Mesendoderm (in vitro differentiated cells): ENCODE measurements around the gene RSL24D1.

ENCODE experiments used
- DNase-seq: peaks from one replicate; pipeline ENCODE4 v3.0.0; 2013
- H2AK5ac ChIP-seq: 2 replicates; pipeline ENCODE4 v1.6.1; 2013; ENCODE audit warnings: low read length, inconsistent platforms
- H2BK120ac ChIP-seq: 2 replicates; pipeline ENCODE4 v1.6.1; 2013; ENCODE audit warnings: low read depth, mild to moderate bottlenecking, low read length, moderate library complexity, mixed read lengths
- H2BK15ac ChIP-seq: replicated peaks from 2 replicates; pipeline ENCODE4 v1.6.1; 2013; ENCODE audit warnings: low read depth, mild to moderate bottlenecking, moderate library complexity
- H2BK5ac ChIP-seq: 2 replicates; pipeline ENCODE4 v1.6.1; 2013; ENCODE audit warnings: low read length, inconsistent platforms
- H3K18ac ChIP-seq: 2 replicates; pipeline ENCODE4 v1.6.1; 2013; ENCODE audit warnings: mild to moderate bottlenecking, low read length, mixed read lengths
- H3K23ac ChIP-seq: one replicate; pipeline ENCODE4 v1.6.1; 2013; ENCODE audit warnings: low read length
- H3K27ac ChIP-seq: 2 replicates; pipeline ENCODE4 v1.5.1; 2013; ENCODE audit warnings: low read depth, mild to moderate bottlenecking, inconsistent platforms, low read length, moderate library complexity
- H3K27me3 ChIP-seq: 2 replicates; pipeline ENCODE4 v1.6.1; 2013; ENCODE audit warnings: low read length, control low read depth, mild to moderate bottlenecking, inconsistent platforms; ENCODE audit not compliant: insufficient read depth, poor library complexity
- H3K36me3 ChIP-seq: 2 replicates; pipeline ENCODE4 v1.6.1; 2013; ENCODE audit warnings: low read length, inconsistent platforms; ENCODE audit not compliant: control insufficient read depth, insufficient read depth
- H3K4ac ChIP-seq: one replicate; pipeline ENCODE4 v1.6.1; 2013; ENCODE audit warnings: low read depth, mild to moderate bottlenecking, low read length, moderate library complexity
- H3K4me1 ChIP-seq: 2 replicates; pipeline ENCODE4 v1.6.1; 2013; ENCODE audit warnings: low read depth, low read length, inconsistent platforms; ENCODE audit not compliant: control insufficient read depth
- H3K4me2 ChIP-seq: 2 replicates; pipeline ENCODE4 v1.6.1; 2013; ENCODE audit warnings: low read length
- H3K4me3 ChIP-seq: 2 replicates; pipeline ENCODE4 v1.5.1; 2013; ENCODE audit warnings: mild to moderate bottlenecking, low read length
- H3K56ac ChIP-seq: one replicate; pipeline ENCODE4 v1.6.1; 2013; ENCODE audit warnings: low read length
- H3K79me1 ChIP-seq: 2 replicates; pipeline ENCODE4 v1.6.1; 2013; ENCODE audit warnings: low read length, inconsistent platforms
- H3K79me2 ChIP-seq: 2 replicates; pipeline ENCODE4 v1.6.1; 2013; ENCODE audit warnings: mild to moderate bottlenecking, low read length; ENCODE audit not compliant: control insufficient read depth, insufficient read depth
- H3K9ac ChIP-seq: 2 replicates; pipeline ENCODE4 v1.6.1; 2013; ENCODE audit warnings: low read length, inconsistent platforms
- H4K5ac ChIP-seq: one replicate; pipeline ENCODE4 v1.6.1; 2013; ENCODE audit warnings: low read length
- H4K8ac ChIP-seq: one replicate; pipeline ENCODE4 v1.6.1; 2013; ENCODE audit warnings: low read depth, mild to moderate bottlenecking, control low read depth, low read length, moderate library complexity
- WGBS: extraction: QIAGEN DNeasy Blood & Tissue Kit; methylation state at CpG from one replicate; pipeline ENCODE4 v1.1.7; 2013; ENCODE audit warnings: low lambda C conversion rate, missing lambda C conversion rate; ENCODE audit not compliant: insufficient coverage; ENCODE audit errors: extremely low coverage; 5-methylcytosine and 5-hydroxymethylcytosine counted together

RSL24D1 gene

DNA sequence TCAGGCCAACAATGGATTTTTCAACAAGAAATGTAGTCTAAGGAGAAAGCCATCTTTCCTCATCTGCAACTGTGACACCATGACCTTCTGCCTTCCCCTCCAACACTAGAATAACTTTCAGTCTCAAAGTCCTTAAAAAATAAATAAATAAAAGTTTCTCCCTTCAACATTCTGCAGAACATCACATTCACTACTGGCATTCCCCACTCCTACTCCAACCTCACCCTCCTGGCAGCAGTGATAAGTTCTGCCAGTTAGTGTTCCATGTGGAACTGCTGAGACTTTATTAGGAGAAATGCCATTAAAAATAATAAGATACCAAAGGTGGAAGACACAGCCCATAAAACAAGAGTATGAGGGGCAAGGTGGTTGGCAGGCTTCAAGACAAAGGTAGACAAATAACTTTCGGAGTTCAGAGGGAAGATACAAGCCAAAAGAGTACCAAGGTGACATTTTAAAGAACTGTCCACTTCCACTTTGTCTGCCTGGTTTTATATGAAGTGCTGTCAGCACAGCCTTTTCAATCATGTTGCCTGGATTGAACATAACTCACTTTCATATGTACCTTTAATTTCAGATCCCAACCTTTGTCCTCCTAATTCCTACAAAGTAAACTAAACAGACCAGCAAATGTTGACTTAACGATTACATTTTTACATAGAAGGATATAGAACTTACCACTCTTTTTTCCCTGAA lies 37.5 kb upstream of the RSL24D1 start:
- no peak overlapping the region for H3K56ac ChIP-seq
- H3K9ac ChIP-seq, result no peak overlapping the region
- no peak overlapping the region for H2AK5ac ChIP-seq
- H3K4me3 ChIP-seq, result no peak overlapping the region
- H2BK5ac ChIP-seq, result no peak overlapping the region
- H3K18ac ChIP-seq, result no peak overlapping the region
- DNase-seq, result no peak
- no peaks in the 10 kb centered on the region for H3K36me3 ChIP-seq
- H4K5ac ChIP-seq, result no peak overlapping the region
- no peak overlapping the region for H2BK120ac ChIP-seq
- H3K79me2 ChIP-seq, result no peaks in the 10 kb centered on the region
- H3K27ac ChIP-seq, result no peak overlapping the region
- no peaks in the 10 kb centered on the region for H3K4me1 ChIP-seq
- H4K8ac ChIP-seq, result no peak overlapping the region
- H3K27me3 ChIP-seq, result no peaks in the 10 kb centered on the region
- H3K4ac ChIP-seq, result no peak overlapping the region
- H3K4me2 ChIP-seq, result no peak overlapping the region
- no CpG with 5 or more reads among the region's 2 CpGs for WGBS
- no peak overlapping the region for H3K23ac ChIP-seq
- no peak overlapping the region for H2BK15ac ChIP-seq
- no peaks in the 10 kb centered on the region for H3K79me1 ChIP-seq

DNA sequence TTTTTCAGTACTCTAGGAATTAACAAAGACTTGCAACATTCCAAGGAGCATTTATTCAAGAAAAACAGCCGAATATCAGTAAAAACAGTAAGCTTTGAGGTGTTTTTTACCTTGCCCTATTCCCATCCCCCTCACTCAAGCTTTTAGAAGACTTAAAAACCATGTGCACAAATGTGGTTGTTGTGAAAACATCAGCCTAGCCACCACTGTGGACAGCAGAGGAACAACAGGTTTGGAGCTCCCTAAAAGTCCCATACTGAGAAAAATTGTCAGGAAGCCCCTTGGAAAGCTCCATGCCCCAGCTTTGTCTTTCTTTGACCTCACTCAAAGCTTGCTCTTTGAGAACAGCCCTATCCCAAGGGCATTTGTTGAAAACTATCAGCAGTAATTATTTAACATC lies 34.7 kb upstream of the RSL24D1 start:
- Histone ChIP-seq H3K18ac (no peak overlapping the region), H3K27me3 (no peaks in the 10 kb centered on the region), H4K5ac (no peak overlapping the region), H2BK5ac (no peak overlapping the region), H3K4me3 (no peak overlapping the region), H3K27ac (no peak overlapping the region), H3K23ac (no peak overlapping the region), H3K79me2 (no peaks in the 10 kb centered on the region), H2AK5ac (no peak overlapping the region), H2BK15ac (no peak overlapping the region), H3K36me3 (no peaks in the 10 kb centered on the region), H4K8ac (no peak overlapping the region), H3K4me2 (no peak overlapping the region), H3K9ac (no peak overlapping the region), H3K56ac (no peak overlapping the region), H3K4me1 (no peaks in the 10 kb centered on the region), H3K4ac (no peak overlapping the region), H2BK120ac (no peak overlapping the region), H3K79me1 (no peaks in the 10 kb centered on the region)
- no CpG with 5 or more reads among the region's 1 CpG for WGBS
- no peak for DNase-seq

DNA sequence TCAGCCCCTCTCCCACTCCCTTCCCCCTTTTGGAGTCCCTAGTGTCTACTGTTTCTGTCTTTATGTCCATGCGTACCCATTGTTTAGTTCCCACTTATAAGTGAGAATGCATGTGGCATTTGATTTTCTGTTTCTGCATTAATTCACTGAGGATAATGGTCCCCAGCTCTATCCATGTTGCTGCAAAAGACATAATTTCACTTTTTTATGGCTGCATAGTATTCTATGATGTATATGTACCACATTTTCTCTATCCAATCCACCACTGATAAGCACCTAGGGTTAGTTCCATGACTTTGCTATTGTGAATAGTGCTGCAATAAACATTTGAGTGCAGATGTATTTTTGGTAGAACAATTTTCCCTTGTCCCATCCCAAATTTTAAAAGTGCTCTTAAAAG lies 34.2 kb upstream of the RSL24D1 start:
- H3K27ac ChIP-seq, result no peak overlapping the region
- H2BK120ac ChIP-seq, result no peak overlapping the region
- H3K4me3 ChIP-seq, result no peak overlapping the region
- H3K9ac ChIP-seq, result no peak overlapping the region
- no peak overlapping the region for H2BK5ac ChIP-seq
- H3K27me3 ChIP-seq, result no peaks in the 10 kb centered on the region
- H4K8ac ChIP-seq, result no peak overlapping the region
- H3K4ac ChIP-seq, result no peak overlapping the region
- no peak overlapping the region for H3K56ac ChIP-seq
- no CpG with 5 or more reads among the region's 1 CpG for WGBS
- H3K79me2 ChIP-seq, result no peaks in the 10 kb centered on the region
- H3K79me1 ChIP-seq, result no peaks in the 10 kb centered on the region
- no peak overlapping the region for H3K23ac ChIP-seq
- H2BK15ac ChIP-seq, result no peak overlapping the region
- no peak overlapping the region for H2AK5ac ChIP-seq
- H3K18ac ChIP-seq, result no peak overlapping the region
- no peak for DNase-seq
- no peak overlapping the region for H4K5ac ChIP-seq
- H3K36me3 ChIP-seq, result no peaks in the 10 kb centered on the region
- no peaks in the 10 kb centered on the region for H3K4me1 ChIP-seq
- H3K4me2 ChIP-seq, result no peak overlapping the region

DNA sequence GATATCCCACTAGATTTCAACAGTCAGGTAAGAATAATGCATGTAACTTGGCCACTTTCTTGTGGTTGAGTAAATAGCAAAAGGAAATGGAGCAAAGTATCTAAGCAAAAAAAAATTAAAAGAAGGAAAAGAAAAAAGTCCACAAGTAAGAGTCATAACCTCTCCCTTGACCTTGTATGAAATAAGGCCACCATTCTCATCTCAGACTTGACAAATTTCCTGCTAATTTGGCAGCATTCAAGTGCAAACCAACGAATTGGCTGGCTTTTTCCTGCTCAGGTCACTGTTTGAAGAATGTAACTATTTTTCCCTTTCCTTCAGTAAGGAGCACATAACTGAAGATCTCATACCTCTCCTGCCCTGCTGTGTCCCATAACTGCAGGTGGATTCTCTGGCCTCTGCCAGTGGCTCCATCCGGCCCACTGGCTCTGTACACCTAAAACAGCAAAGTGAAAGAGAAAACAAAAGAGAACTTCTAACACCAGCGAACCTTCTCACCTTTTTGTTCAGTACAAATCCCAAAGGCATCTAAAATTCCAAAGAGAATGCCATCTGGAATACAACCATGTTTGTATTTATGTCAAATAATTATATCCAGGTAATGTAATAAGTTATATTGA lies 33.4 kb upstream of the RSL24D1 start:
- no peak for DNase-seq
- H3K56ac ChIP-seq, result no peak overlapping the region
- H3K27me3 ChIP-seq, result no peaks in the 10 kb centered on the region
- no peak overlapping the region for H3K27ac ChIP-seq
- H3K18ac ChIP-seq, result no peak overlapping the region
- H3K36me3 ChIP-seq, result no peaks in the 10 kb centered on the region
- H3K4me1 ChIP-seq, result no peaks in the 10 kb centered on the region
- no CpG with 5 or more reads among the region's 3 CpGs for WGBS
- H3K9ac ChIP-seq, result no peak overlapping the region
- H3K23ac ChIP-seq, result no peak overlapping the region
- H3K4me3 ChIP-seq, result no peak overlapping the region
- no peaks in the 10 kb centered on the region for H3K79me2 ChIP-seq
- no peaks in the 10 kb centered on the region for H3K79me1 ChIP-seq
- H3K4ac ChIP-seq, result no peak overlapping the region
- no peak overlapping the region for H4K5ac ChIP-seq
- H2AK5ac ChIP-seq, result no peak overlapping the region
- no peak overlapping the region for H2BK120ac ChIP-seq
- H4K8ac ChIP-seq, result no peak overlapping the region
- no peak overlapping the region for H2BK5ac ChIP-seq
- H2BK15ac ChIP-seq, result no peak overlapping the region
- H3K4me2 ChIP-seq, result no peak overlapping the region

DNA sequence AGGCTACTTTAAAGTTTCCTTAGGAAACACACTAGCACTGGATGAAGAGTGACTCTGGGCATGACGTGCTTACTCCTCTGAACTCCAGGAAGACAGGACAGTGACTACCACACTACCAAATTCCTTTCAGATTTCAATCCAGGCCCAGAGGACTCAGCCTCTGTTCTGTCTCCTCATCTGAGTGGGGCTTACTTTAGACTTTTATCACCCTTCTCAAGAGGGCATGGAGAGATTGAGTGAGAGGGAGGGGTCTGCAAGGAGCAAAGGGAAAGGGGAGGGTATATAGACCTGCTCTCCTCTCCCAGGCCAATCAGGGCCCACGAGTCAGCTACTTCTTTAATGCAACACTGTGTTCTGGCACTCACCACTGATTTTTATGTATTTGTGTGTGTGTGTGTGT lies 29.4 kb upstream of the RSL24D1 start:
- H4K8ac ChIP-seq, result no peak overlapping the region
- DNase-seq, result peak; percentile 47
- WGBS, result no CpG with 5 or more reads among the region's 2 CpGs

DNA sequence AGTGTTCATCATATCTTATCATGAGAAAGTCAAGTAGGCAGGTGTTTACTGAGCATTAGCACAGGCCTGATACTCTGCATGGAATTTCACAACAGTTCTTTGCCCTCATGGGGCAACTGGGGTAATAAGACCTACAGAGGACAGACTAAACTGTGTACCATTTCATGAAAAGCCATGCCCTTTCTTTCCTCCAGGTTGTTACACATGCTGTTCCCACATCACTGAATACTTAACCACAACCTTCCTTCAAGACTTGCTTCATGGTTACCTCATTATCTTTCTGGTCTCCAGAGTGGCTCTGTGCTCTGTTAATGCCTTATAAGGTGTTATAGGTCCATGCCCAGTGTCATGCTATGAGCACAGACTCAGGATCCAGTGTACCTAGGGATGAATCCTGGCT lies 28.2 kb upstream of the RSL24D1 start:
- Histone ChIP-seq H3K4me2 (no peak overlapping the region), H3K9ac (no peak overlapping the region), H4K8ac (no peak overlapping the region), H3K4ac (no peak overlapping the region), H3K36me3 (no peaks in the 10 kb centered on the region), H3K79me1 (no peaks in the 10 kb centered on the region), H3K18ac (no peak overlapping the region), H4K5ac (no peak overlapping the region), H3K79me2 (no peaks in the 10 kb centered on the region), H3K23ac (no peak overlapping the region), H2BK120ac (no peak overlapping the region), H3K56ac (no peak overlapping the region), H2BK15ac (no peak overlapping the region), H2AK5ac (no peak overlapping the region), H3K4me1 (no peaks in the 10 kb centered on the region), H3K27me3 (no peaks in the 10 kb centered on the region), H3K4me3 (no peak overlapping the region), H3K27ac (no peak overlapping the region), H2BK5ac (no peak overlapping the region)
- DNase-seq, result peak; percentile 19

More for the DNA sequence above, 29.4 kb upstream of the RSL24D1 start:
- Histone ChIP-seq H2AK5ac (no peak overlapping the region), H3K36me3 (no peaks in the 10 kb centered on the region), H4K5ac (no peak overlapping the region), H3K4ac (no peak overlapping the region), H2BK120ac (no peak overlapping the region), H3K23ac (no peak overlapping the region), H3K56ac (no peak overlapping the region), H3K79me2 (no peaks in the 10 kb centered on the region), H3K9ac (no peak overlapping the region), H3K27me3 (no peaks in the 10 kb centered on the region), H3K27ac (no peak overlapping the region), H2BK15ac (no peak overlapping the region), H3K18ac (no peak overlapping the region), H3K4me1 (no peaks in the 10 kb centered on the region), H3K4me2 (no peak overlapping the region), H3K4me3 (no peak overlapping the region), H2BK5ac (no peak overlapping the region), H3K79me1 (no peaks in the 10 kb centered on the region)
